ENCODE results near the gene DUSP16. TPM values are rescaled to one million over a fixed set of nuclear protein-coding genes. Genes with fewer than 3 reads are reported as not detected.

Gene DUSP16
- total and polyA plus RNA-seq, 7 experiments from 2014 or later: 4.4 to 42.8 (median 29.2) TPM

- ATAC-seq: no peak
- peaks cover 0 to 25% (median 20%) of the 10 kb centered on the region in 5 donors for H3K36me3 Mint-ChIP-seq
- CTCF ChIA-PET: no interaction called here
- Histone ChIP-seq H3K27ac (ENCODE audit: low read depth, low read length) (no peak overlapping the region), H3K27me3 (ENCODE audit: control insufficient read depth in 2 of 2, insufficient read depth in 2 of 2, low read length in 2 of 2) (no peaks in the 10 kb centered on the region), H3K4me1 (ENCODE audit: control insufficient read depth in 2 of 2, insufficient read depth in 2 of 2, low read length in 2 of 2) (peaks cover 0 to 3% of the 10 kb centered on the region in 2 donors), H3K9me3 (ENCODE audit: control insufficient read depth in 2 of 3, low read length in 3 of 3) (no peaks in the 10 kb centered on the region), H3K4me3 (ENCODE audit: low read length) (no peak overlapping the region), H3K36me3 (ENCODE audit: control insufficient read depth in 2 of 3, insufficient read depth in 3 of 3, low read length in 3 of 3) (no peaks in the 10 kb centered on the region)
- POLR2A ChIA-PET: interaction anchor here (1.0 kb wide), 1 partner anchor 34 kb away, joined by 3 read pairs; no protein-coding TSS in a partner anchor
- intact Hi-C loops (cut with micrococcal nuclease): no loop called here
- H3K4me1 Mint-ChIP-seq: peaks cover 11 to 50% (median 28%) of the 10 kb centered on the region in 7 donors
- no peak overlapping the region for H3K27ac Mint-ChIP-seq
- H3K27me3 Mint-ChIP-seq: no peaks in the 10 kb centered on the region
- no peak overlapping the region for H3K4me3 Mint-ChIP-seq
- DNase-seq: no peak
- H3K9me3 Mint-ChIP-seq: peaks cover 0 to 3% (median 0%) of the 10 kb centered on the region in 11 donors
Observed at GRCh38 chr12:12510141-12510540, 52.5 kb downstream of the DUSP16 start.

GRCh38 chr12:12508612-12509011 is 54.1 kb downstream of the DUSP16 start:
- intact Hi-C loops (cut with micrococcal nuclease): loop anchor here (2.0 kb wide), 2 partner anchors 14 kb away; no protein-coding TSS in a partner anchor
- H3K36me3 Mint-ChIP-seq: peaks cover 0 to 19% (median 10%) of the 10 kb centered on the region in 5 donors
- Histone ChIP-seq H3K4me3 (ENCODE audit: low read length) (no peak overlapping the region), H3K27me3 (ENCODE audit: control insufficient read depth in 2 of 2, insufficient read depth in 2 of 2, low read length in 2 of 2) (no peaks in the 10 kb centered on the region), H3K4me1 (ENCODE audit: control insufficient read depth in 2 of 2, insufficient read depth in 2 of 2, low read length in 2 of 2) (peaks cover 0 to 3% of the 10 kb centered on the region in 2 donors), H3K9me3 (ENCODE audit: control insufficient read depth in 2 of 3, low read length in 3 of 3) (no peaks in the 10 kb centered on the region), H3K36me3 (ENCODE audit: control insufficient read depth in 2 of 3, insufficient read depth in 3 of 3, low read length in 3 of 3) (no peaks in the 10 kb centered on the region), H3K27ac (ENCODE audit: low read depth, low read length) (no peak overlapping the region)
- H3K4me1 Mint-ChIP-seq: peaks cover 11 to 53% (median 31%) of the 10 kb centered on the region in 7 donors
- no peaks in the 10 kb centered on the region for H3K27me3 Mint-ChIP-seq
- H3K27ac Mint-ChIP-seq: peak overlapping the region in 2 of 9 donors; percentile 26 to 53
- CTCF ChIA-PET: no interaction called here
- H3K4me3 Mint-ChIP-seq: no peak overlapping the region
- POLR2A ChIA-PET: no interaction called here
- DNase-seq (no peak), ATAC-seq (no peak)
- no peaks in the 10 kb centered on the region for H3K9me3 Mint-ChIP-seq

DNA sequence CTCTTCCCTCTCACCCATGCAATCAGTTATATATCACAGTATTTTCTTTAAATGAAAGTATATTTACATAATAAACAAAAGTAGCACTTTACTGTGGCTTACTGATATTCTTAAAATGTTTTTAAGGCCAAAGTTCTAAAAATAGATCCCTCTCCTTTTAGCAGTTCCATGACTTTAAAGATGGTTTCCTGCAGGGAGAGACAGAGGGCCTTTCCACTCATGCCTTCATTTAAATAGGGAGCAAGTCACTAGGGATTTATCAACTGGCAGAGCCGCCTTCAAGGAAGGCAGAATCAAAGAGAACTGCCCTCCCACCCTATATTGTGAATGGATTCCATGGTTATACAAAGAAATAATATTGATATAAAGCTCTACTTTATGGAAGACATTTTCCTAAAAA is 55.5 kb downstream of the DUSP16 start:
- H3K36me3 Mint-ChIP-seq: peaks cover 0 to 20% (median 14%) of the 10 kb centered on the region in 5 donors
- no peaks in the 10 kb centered on the region for H3K9me3 Mint-ChIP-seq
- H3K27ac Mint-ChIP-seq: peak overlapping the region in 1 of 9 donors; percentile 52
- H3K9me3 ChIP-seq (ENCODE audit: control insufficient read depth in 2 of 3, low read length in 3 of 3): no peaks in the 10 kb centered on the region
- no peaks in the 10 kb centered on the region for H3K36me3 ChIP-seq (ENCODE audit: control insufficient read depth in 2 of 3, insufficient read depth in 3 of 3, low read length in 3 of 3)
- H3K4me3 ChIP-seq (ENCODE audit: low read length): no peak overlapping the region
- ChIA-PET CTCF (interaction anchor here (0.9 kb wide), 1 partner anchor 128 kb away, joined by 3 read pairs; no protein-coding TSS in a partner anchor), POLR2A (no interaction called here)
- DNase-seq: no peak
- peaks cover 3 to 5% of the 10 kb centered on the region in 2 donors for H3K4me1 ChIP-seq (ENCODE audit: control insufficient read depth in 2 of 2, insufficient read depth in 2 of 2, low read length in 2 of 2)
- H3K27me3 Mint-ChIP-seq: no peaks in the 10 kb centered on the region
- H3K27me3 ChIP-seq (ENCODE audit: control insufficient read depth in 2 of 2, insufficient read depth in 2 of 2, low read length in 2 of 2): no peaks in the 10 kb centered on the region
- ATAC-seq: no peak
- intact Hi-C loops (cut with micrococcal nuclease): no loop called here
- H3K4me3 Mint-ChIP-seq: no peak overlapping the region
- H3K27ac ChIP-seq (ENCODE audit: low read depth, low read length): no peak overlapping the region
- peaks cover 11 to 64% (median 38%) of the 10 kb centered on the region in 7 donors for H3K4me1 Mint-ChIP-seq

DNA sequence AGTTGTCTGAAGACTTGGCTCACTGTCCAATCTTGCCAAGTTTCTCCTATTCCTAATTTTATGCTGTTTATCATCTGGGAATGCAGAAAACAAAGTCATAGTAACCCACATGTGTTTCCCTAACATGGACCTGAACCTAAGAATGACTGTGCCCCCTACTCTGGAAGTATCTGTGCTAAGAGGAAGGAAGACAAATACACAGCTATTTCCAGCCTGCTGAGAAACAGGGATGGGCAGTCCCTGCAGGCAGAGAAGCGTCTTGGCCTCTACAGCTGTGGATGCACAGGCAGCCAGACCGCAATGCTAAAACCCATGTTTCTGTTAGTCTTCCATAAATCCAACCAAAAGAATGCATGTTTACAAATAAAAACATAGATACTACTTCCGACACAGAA is 56.2 kb downstream of the DUSP16 start:
- ChIA-PET CTCF (interaction anchor here (0.9 to 1.1 kb wide), 2 partner anchors 129 kb away, joined by 3 read pairs; no protein-coding TSS in a partner anchor), POLR2A (interaction anchor here (1.1 kb wide), 1 partner anchor 280 kb away, joined by 3 read pairs; no protein-coding TSS in a partner anchor)
- peak overlapping the region in 6 of 9 donors; percentile 6 to 83 (median 55) for H3K27ac Mint-ChIP-seq
- Histone ChIP-seq H3K4me1 (ENCODE audit: control insufficient read depth in 2 of 2, insufficient read depth in 2 of 2, low read length in 2 of 2) (peaks cover 3 to 5% of the 10 kb centered on the region in 2 donors), H3K27ac (ENCODE audit: low read depth, low read length) (no peak overlapping the region), H3K27me3 (ENCODE audit: control insufficient read depth in 2 of 2, insufficient read depth in 2 of 2, low read length in 2 of 2) (no peaks in the 10 kb centered on the region), H3K36me3 (ENCODE audit: control insufficient read depth in 2 of 3, insufficient read depth in 3 of 3, low read length in 3 of 3) (no peaks in the 10 kb centered on the region), H3K4me3 (ENCODE audit: low read length) (no peak overlapping the region), H3K9me3 (ENCODE audit: control insufficient read depth in 2 of 3, low read length in 3 of 3) (no peaks in the 10 kb centered on the region)
- ATAC-seq (no peak), DNase-seq (no peak)
- peak overlapping the region in 3 of 10 donors; percentile 20 to 58 (median 29) for H3K4me3 Mint-ChIP-seq
- no peaks in the 10 kb centered on the region for H3K9me3 Mint-ChIP-seq
- peaks cover 11 to 66% (median 38%) of the 10 kb centered on the region in 7 donors for H3K4me1 Mint-ChIP-seq
- H3K36me3 Mint-ChIP-seq: peaks cover 0 to 20% (median 14%) of the 10 kb centered on the region in 5 donors
- H3K27me3 Mint-ChIP-seq: no peaks in the 10 kb centered on the region
- intact Hi-C loops (cut with micrococcal nuclease): no loop called here

GRCh38 chr12:12505544-12506495 is 56.8 kb downstream of the DUSP16 start:
- intact Hi-C loops (cut with micrococcal nuclease): loop anchor here in 1 of 2 donors (2.0 kb wide), 1 partner anchor 39 kb away; no protein-coding TSS in a partner anchor
- Histone ChIP-seq H3K4me3 (ENCODE audit: low read length) (no peak overlapping the region), H3K27me3 (ENCODE audit: control insufficient read depth in 2 of 2, insufficient read depth in 2 of 2, low read length in 2 of 2) (no peaks in the 10 kb centered on the region), H3K9me3 (ENCODE audit: control insufficient read depth in 2 of 3, low read length in 3 of 3) (no peaks in the 10 kb centered on the region), H3K4me1 (ENCODE audit: control insufficient read depth in 2 of 2, insufficient read depth in 2 of 2, low read length in 2 of 2) (peaks cover 3 to 5% of the 10 kb centered on the region in 2 donors), H3K27ac (ENCODE audit: low read depth, low read length) (no peak overlapping the region), H3K36me3 (ENCODE audit: control insufficient read depth in 2 of 3, insufficient read depth in 3 of 3, low read length in 3 of 3) (no peaks in the 10 kb centered on the region)
- Mint-ChIP-seq H3K27ac (peak overlapping the region in 7 of 9 donors; percentile 6 to 83 (median 70)), H3K9me3 (no peaks in the 10 kb centered on the region), H3K36me3 (peaks cover 0 to 25% (median 14%) of the 10 kb centered on the region in 5 donors), H3K4me3 (peak overlapping the region in 5 of 10 donors; percentile 5 to 58 (median 38)), H3K27me3 (no peaks in the 10 kb centered on the region), H3K4me1 (peaks cover 11 to 66% (median 38%) of the 10 kb centered on the region in 7 donors)
- ATAC-seq (no peak), DNase-seq (no peak)
- CTCF ChIA-PET: interaction anchor here (0.9 to 1.1 kb wide), 2 partner anchors 129 to 130 kb away, joined by 3 read pairs; no protein-coding TSS in a partner anchor
- POLR2A ChIA-PET: interaction anchor here (0.7 to 1.1 kb wide), 2 partner anchors 220 to 281 kb away, joined by 3 read pairs; no protein-coding TSS in a partner anchor

DNA sequence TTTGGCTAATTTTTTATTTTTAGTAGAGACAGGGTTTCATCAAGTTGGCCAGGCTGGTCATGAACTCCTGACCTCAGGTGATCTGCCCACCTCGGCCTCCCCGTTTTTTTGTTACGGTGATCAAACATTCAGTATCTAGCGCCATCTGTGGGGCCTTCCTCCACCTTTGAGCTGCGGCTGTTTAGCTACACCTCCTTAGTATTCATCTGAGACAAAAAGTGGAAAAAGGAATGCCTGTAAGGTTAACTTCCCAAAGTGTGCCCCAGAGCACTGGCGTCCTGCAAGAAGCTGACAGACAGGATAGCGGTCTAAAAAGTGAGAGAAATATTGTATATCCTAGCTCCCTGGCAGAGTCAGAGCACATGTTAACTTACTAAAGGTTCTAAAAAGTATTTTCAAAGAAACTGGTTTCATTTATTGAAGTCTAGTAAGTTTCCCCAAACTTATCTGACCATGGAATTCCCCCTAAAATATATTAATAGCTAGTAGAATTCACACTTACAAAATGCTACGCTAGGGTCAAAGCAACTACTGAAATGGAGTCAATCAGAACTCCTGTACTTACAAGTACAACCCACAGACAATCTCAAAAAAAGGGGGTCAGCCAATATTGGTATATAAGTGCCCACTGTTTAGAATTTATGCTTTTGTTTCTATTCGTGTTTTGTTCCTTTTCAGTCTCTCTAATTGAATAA is 59.1 kb downstream of the DUSP16 start:
- Mint-ChIP-seq H3K9me3 (no peaks in the 10 kb centered on the region), H3K4me3 (no peak overlapping the region), H3K36me3 (peaks cover 3 to 28% (median 10%) of the 10 kb centered on the region in 5 donors), H3K4me1 (peaks cover 14 to 51% (median 31%) of the 10 kb centered on the region in 7 donors), H3K27ac (peak overlapping the region in 3 of 9 donors; percentile 25 to 70 (median 42)), H3K27me3 (no peaks in the 10 kb centered on the region)
- Histone ChIP-seq H3K4me3 (ENCODE audit: low read length) (no peak overlapping the region), H3K36me3 (ENCODE audit: control insufficient read depth in 2 of 3, insufficient read depth in 3 of 3, low read length in 3 of 3) (no peaks in the 10 kb centered on the region), H3K27me3 (ENCODE audit: control insufficient read depth in 2 of 2, insufficient read depth in 2 of 2, low read length in 2 of 2) (no peaks in the 10 kb centered on the region), H3K4me1 (ENCODE audit: control insufficient read depth in 2 of 2, insufficient read depth in 2 of 2, low read length in 2 of 2) (peaks cover 3 to 5% of the 10 kb centered on the region in 2 donors), H3K9me3 (ENCODE audit: control insufficient read depth in 2 of 3, low read length in 3 of 3) (no peaks in the 10 kb centered on the region), H3K27ac (ENCODE audit: low read depth, low read length) (no peak overlapping the region)
- CTCF ChIA-PET: interaction anchor here (0.7 to 1.1 kb wide), 3 partner anchors 13 to 72 kb away, joined by 3 read pairs; no protein-coding TSS in a partner anchor
- intact Hi-C loops (cut with micrococcal nuclease): loop anchor here (1.0 to 2.0 kb wide), 3 partner anchors 21 to 127 kb away; no protein-coding TSS in a partner anchor
- POLR2A ChIA-PET: interaction anchor here (0.6 to 0.9 kb wide), 4 partner anchors 18 to 70 kb away, joined by 3 to 5 read pairs (median 3); no protein-coding TSS in a partner anchor
- ATAC-seq (peak; percentile 46), DNase-seq (no peak)

Measured in naive thymus-derived CD4-positive, alpha-beta T cell (primary cell).